Activated naive CD4-positive, alpha-beta T cell treated with anti-CD3 and anti-CD28 coated beads for 36 hours (primary cell): ENCODE data around the gene RNMT. TPM values are rescaled to one million over a fixed set of nuclear protein-coding genes. Genes with fewer than 3 reads are reported as not detected.

Source experiments
- CTCF ChIA-PET: fragments of 350-600 bp; sonication (Branson Sonifier 250); formaldehyde crosslinking; loops from one replicate; lab custom pipeline; 2021; ENCODE audit warnings: antibody characterized with exemption; lab: Charles Lee
- DNase-seq: peaks from one replicate; pipeline ENCODE4 v3.0.0-alpha.2; 2020
- H3K27ac Mint-ChIP-seq: one replicate; pipeline ENCODE4 v1.8.0; 2021; ENCODE audit warnings: mild to moderate bottlenecking, mixed read lengths
- H3K27me3 Mint-ChIP-seq: one replicate; pipeline ENCODE4 v1.8.0; 2021; ENCODE audit warnings: low read depth, mixed read lengths
- H3K36me3 Mint-ChIP-seq: one replicate; pipeline ENCODE4 v1.8.0; 2021; ENCODE audit warnings: low read depth, mixed read lengths
- H3K4me1 Mint-ChIP-seq: one replicate; pipeline ENCODE4 v1.8.0; 2021; ENCODE audit warnings: low read depth, mixed read lengths
- H3K4me3 Mint-ChIP-seq: one replicate; pipeline ENCODE4 v1.8.0; 2021; ENCODE audit warnings: mild to moderate bottlenecking, moderate library complexity, mixed read lengths
- H3K9me3 Mint-ChIP-seq: one replicate; pipeline ENCODE4 v1.8.0; 2021; ENCODE audit warnings: mixed read lengths
- intact Hi-C: fragments of 100-400 bp; cut with micrococcal nuclease; formaldehyde crosslinking; loops from one replicate; pipeline ENCODE4 v1.15.1; 2023
- total RNA-seq, 2 experiments: library from RNA; stranded (reverse); gene quantifications; one replicate each; pipeline ENCODE4 v1.2.3, GENCODE V29; 2021

RNMT gene
- total RNA-seq, 2 experiments from 2014 or later, result 25.2 to 27.4 TPM

DNA sequence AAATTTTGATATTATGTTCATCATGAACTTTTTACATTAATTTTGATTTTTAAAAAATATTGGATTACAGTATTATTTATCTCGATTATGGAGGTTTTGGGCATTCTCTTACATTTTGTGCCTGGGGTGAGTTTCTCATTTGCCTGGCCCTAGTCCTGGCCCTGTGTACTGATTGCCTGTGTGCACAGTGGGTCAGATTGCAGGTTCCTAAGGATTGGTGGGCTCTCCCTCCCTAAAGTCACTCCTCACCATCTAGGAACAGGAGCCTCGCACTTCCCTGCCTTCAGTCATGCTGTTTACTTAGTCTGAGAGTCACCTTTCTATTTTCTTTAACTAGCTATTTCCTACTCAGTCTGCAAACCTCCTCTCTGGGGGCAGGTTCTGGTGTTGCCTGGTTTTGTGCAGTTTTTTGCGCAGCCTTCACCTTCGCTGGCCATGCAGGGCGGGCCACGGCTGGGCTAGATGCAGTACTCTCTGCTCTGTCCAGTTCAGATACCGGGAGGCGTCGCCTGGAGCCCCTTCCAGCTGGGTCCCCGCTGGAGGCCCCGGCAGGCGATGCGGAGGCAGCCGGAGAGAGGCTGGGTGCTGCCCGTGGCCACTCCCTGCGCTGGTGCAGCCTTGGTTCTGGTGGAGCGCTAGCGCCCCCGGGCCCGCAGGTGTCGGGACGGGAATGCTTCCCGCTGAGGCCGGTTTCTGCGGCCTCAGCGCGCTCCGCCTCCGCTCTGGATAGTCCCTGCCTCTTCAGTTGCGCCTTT lies 74.2 kb downstream of the RNMT start:
- Mint-ChIP-seq H3K36me3 (no peaks in the 10 kb centered on the region), H3K4me3 (peak overlapping the region; percentile 69), H3K27me3 (peaks cover 40% of the 10 kb centered on the region), H3K9me3 (no peaks in the 10 kb centered on the region), H3K27ac (no peak overlapping the region), H3K4me1 (peaks cover 6% of the 10 kb centered on the region)
- CTCF ChIA-PET, result interaction anchor here (0.8 to 5.2 kb wide), 5 partner anchors 12 to 584 kb away, joined by 3 to 40 read pairs (median 4); no protein-coding TSS in a partner anchor
- peak; percentile 77 for DNase-seq
- intact Hi-C loops, result loop anchor here (1.0 to 10.0 kb wide), 4 partner anchors 136 to 584 kb away; no protein-coding TSS in a partner anchor

GRCh38 chr18:13801260-13801601 lies 74.8 kb downstream of the RNMT start:
- H3K27ac Mint-ChIP-seq, result no peak overlapping the region
- peaks cover 6% of the 10 kb centered on the region for H3K4me1 Mint-ChIP-seq
- H3K27me3 Mint-ChIP-seq, result peaks cover 40% of the 10 kb centered on the region
- intact Hi-C loops, result loop anchor here (1.0 to 10.0 kb wide), 4 partner anchors 136 to 585 kb away; no protein-coding TSS in a partner anchor
- no peaks in the 10 kb centered on the region for H3K36me3 Mint-ChIP-seq
- DNase-seq, result no peak
- no peaks in the 10 kb centered on the region for H3K9me3 Mint-ChIP-seq
- CTCF ChIA-PET, result interaction anchor here (1.0 to 5.2 kb wide), 3 partner anchors 12 to 584 kb away, joined by 4 to 40 read pairs (median 4); no protein-coding TSS in a partner anchor
- peak overlapping the region; percentile 69 for H3K4me3 Mint-ChIP-seq

DNA sequence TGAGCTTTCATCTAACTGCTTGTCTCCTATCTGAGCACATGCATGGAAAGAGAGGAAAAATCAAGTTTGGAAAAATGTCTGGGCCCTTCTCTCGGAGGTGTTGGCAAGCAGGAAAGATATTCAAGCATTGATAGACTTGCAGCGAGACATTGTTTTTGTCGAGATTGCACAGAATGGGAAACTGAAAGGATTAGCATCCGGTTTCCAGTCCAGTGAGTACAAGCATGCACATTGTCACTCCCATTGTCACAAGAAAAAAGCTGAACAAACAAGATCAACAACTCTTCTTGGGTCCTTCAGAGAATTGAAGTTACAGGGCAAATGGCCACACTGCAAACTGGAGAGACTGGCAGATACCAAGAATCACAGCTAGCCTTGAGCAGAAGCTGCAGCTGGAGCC lies 77.8 kb downstream of the RNMT start:
- Mint-ChIP-seq H3K4me1 (peaks cover 6% of the 10 kb centered on the region), H3K36me3 (no peaks in the 10 kb centered on the region), H3K9me3 (no peaks in the 10 kb centered on the region), H3K4me3 (no peak overlapping the region), H3K27ac (no peak overlapping the region), H3K27me3 (peaks cover 34% of the 10 kb centered on the region)
- CTCF ChIA-PET, result interaction anchor here (0.6 to 5.2 kb wide), 4 partner anchors 9 to 588 kb away, joined by 3 to 40 read pairs (median 7); no protein-coding TSS in a partner anchor
- intact Hi-C loops, result loop anchor here (10.0 kb wide), 1 partner anchor 140 kb away; no protein-coding TSS in a partner anchor
- no peak for DNase-seq

- H3K27me3 Mint-ChIP-seq, result peaks cover 12% of the 10 kb centered on the region
- CTCF ChIA-PET, result interaction anchor here (0.9 kb wide), 1 partner anchor 251 kb away, joined by 3 read pairs; no protein-coding TSS in a partner anchor
- no peaks in the 10 kb centered on the region for H3K36me3 Mint-ChIP-seq
- H3K27ac Mint-ChIP-seq, result no peak overlapping the region
- no peak overlapping the region for H3K4me3 Mint-ChIP-seq
- H3K9me3 Mint-ChIP-seq, result no peaks in the 10 kb centered on the region
- H3K4me1 Mint-ChIP-seq, result no peaks in the 10 kb centered on the region
- intact Hi-C loops, result loop anchor here (10.0 kb wide), 1 partner anchor 144 kb away; no protein-coding TSS in a partner anchor
- no peak for DNase-seq
Measured at GRCh38 chr18:13808294-13809042, 82.0 kb downstream of the RNMT start.

DNA sequence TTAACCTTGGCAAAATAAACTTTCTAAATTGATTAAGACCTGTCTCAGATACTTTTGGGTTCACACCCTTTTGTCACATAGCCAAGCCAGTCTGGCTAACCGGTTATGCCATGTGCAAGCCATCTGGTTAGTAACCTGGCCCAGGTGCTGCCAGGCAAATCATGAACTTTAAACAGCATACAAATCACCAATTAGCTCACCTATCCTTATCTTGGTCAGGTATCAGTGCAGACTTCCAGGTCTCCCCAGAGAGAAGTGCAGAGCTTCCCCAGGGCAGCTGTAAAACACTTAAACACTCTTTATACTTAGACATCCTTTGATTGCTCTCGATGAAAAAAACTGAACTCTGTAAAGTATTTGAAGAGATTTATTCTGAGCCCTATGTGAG lies 82.6 kb downstream of the RNMT start:
- H3K27me3 Mint-ChIP-seq, result peaks cover 11% of the 10 kb centered on the region
- no peaks in the 10 kb centered on the region for H3K9me3 Mint-ChIP-seq
- DNase-seq, result no peak
- no peaks in the 10 kb centered on the region for H3K36me3 Mint-ChIP-seq
- CTCF ChIA-PET, result interaction anchor here (0.9 kb wide), 1 partner anchor 251 kb away, joined by 3 read pairs; no protein-coding TSS in a partner anchor
- no peaks in the 10 kb centered on the region for H3K4me1 Mint-ChIP-seq
- no peak overlapping the region for H3K27ac Mint-ChIP-seq
- intact Hi-C loops, result loop anchor here (10.0 kb wide), 1 partner anchor 144 kb away; no protein-coding TSS in a partner anchor
- no peak overlapping the region for H3K4me3 Mint-ChIP-seq

- intact Hi-C loops, result loop anchor here (10.0 kb wide), 1 partner anchor 145 kb away; no protein-coding TSS in a partner anchor
- Mint-ChIP-seq H3K4me3 (no peak overlapping the region), H3K36me3 (no peaks in the 10 kb centered on the region), H3K4me1 (no peaks in the 10 kb centered on the region), H3K27ac (no peak overlapping the region), H3K9me3 (no peaks in the 10 kb centered on the region), H3K27me3 (peaks cover 5% of the 10 kb centered on the region)
- CTCF ChIA-PET, result interaction anchor here (1.6 kb wide), 1 partner anchor 277 kb away, joined by 5 read pairs; no protein-coding TSS in a partner anchor
- DNase-seq, result no peak
Measured at GRCh38 chr18:13809531-13810255, 83.2 kb downstream of the RNMT start.

- Mint-ChIP-seq H3K9me3 (no peaks in the 10 kb centered on the region), H3K4me1 (no peaks in the 10 kb centered on the region), H3K27ac (no peak overlapping the region), H3K36me3 (no peaks in the 10 kb centered on the region), H3K4me3 (no peak overlapping the region), H3K27me3 (peaks cover 3% of the 10 kb centered on the region)
- intact Hi-C loops, result no loop called here
- CTCF ChIA-PET, result interaction anchor here (0.6 to 1.7 kb wide), 3 partner anchors 13 to 497 kb away, joined by 4 to 7 read pairs (median 5); partner anchors contain the start of gene MC5R
- no peak for DNase-seq
Measured at GRCh38 chr18:13810950-13811485, 84.5 kb downstream of the RNMT start.

DNA sequence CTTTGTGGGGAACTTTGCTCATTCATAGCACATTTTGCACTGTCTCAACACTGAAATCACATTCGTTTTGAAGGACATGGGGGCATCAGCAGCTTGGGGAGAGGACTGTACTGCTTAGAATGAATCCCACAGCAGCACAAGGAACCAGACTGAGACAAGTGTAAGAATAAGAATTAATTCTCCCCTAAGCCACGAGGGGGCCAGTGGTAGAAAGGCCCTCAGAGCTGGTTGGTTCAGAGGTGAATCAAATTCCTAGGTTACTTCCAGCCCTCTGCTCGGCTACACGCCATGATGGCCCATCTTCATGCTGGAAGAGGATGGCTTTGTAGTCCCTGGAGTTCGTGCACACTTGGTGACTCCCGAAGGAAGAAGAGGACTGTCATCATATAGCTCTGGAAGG lies 85.5 kb downstream of the RNMT start:
- Mint-ChIP-seq H3K4me1 (no peaks in the 10 kb centered on the region), H3K4me3 (no peak overlapping the region), H3K27ac (no peak overlapping the region), H3K36me3 (no peaks in the 10 kb centered on the region), H3K27me3 (peaks cover 3% of the 10 kb centered on the region), H3K9me3 (no peaks in the 10 kb centered on the region)
- intact Hi-C loops, result no loop called here
- CTCF ChIA-PET, result interaction anchor here (1.2 to 7.2 kb wide), 10 partner anchors 9 to 275 kb away, joined by 3 to 47 read pairs (median 6); partner anchors contain the start of gene MC5R
- DNase-seq, result no peak

DNA sequence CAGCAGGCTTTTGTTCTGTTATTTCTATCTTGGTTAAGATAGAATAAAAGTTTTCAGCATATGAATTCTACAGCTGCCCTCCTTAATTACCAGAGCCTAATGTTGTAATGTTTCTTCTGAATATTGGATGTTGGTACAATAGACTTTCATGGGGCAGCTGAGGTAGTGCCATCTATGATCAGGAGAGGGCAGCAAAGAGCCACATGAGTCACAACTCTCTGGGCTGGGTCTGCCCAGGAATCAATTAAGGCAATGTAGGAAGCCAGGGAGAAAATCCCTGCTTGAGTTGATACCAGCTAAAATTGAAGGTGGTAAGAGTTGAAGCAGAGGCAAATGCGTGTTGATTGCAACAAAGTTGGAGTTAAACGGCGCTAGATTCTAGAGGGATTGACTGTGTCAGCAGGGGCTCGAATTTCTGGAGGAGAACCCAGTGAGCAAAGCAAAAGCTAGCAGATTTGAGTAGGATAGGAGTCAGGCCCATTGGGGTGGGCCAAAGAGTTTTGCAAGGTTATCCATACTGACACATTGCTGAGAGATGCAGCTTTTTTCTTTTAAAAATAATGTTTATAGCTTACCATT lies 86.9 kb downstream of the RNMT start:
- no peaks in the 10 kb centered on the region for H3K9me3 Mint-ChIP-seq
- DNase-seq, result peak; percentile 75
- no peaks in the 10 kb centered on the region for H3K4me1 Mint-ChIP-seq
- CTCF ChIA-PET, result interaction anchor here (0.6 to 7.2 kb wide), 20 partner anchors 8 to 597 kb away, joined by 3 to 47 read pairs (median 4); partner anchors contain the start of gene MC5R
- H3K27me3 Mint-ChIP-seq, result no peaks in the 10 kb centered on the region
- no peak overlapping the region for H3K27ac Mint-ChIP-seq
- intact Hi-C loops, result loop anchor here (1.0 kb wide), 1 partner anchor 273 kb away; no protein-coding TSS in a partner anchor
- H3K36me3 Mint-ChIP-seq, result no peaks in the 10 kb centered on the region
- H3K4me3 Mint-ChIP-seq, result no peak overlapping the region
